GM12878 (cell line): ENCODE data around the gene CASP8. TPM values are rescaled to one million over a fixed set of nuclear protein-coding genes. Genes with fewer than 3 reads are reported as not detected.
A peak's percentile ranks its signal among the peaks of the same experiment; 100 is the strongest.

Experiments
- ATAC-seq: fragments of 200-7000 bp; cut with Tn5 transposase; 3 replicates; pipeline ENCODE4 v1.9.1; 2020; ENCODE audit warnings: mild to moderate bottlenecking, moderate library complexity
- BruUV-seq: library from RNA; stranded (reverse); fragments of 400-500 nt; replicated peaks from 2 replicates; lab custom pipeline; 2021; lab: Mats Ljungman, UMichigan
- CTCF ChIA-PET: fragments of 300-600 bp; sonication (Branson Sonifier 250); formaldehyde crosslinking; extraction: SDS; loops from one replicate; lab custom pipeline; 2021; ENCODE audit warnings: inconsistent platforms; lab: Yijun Ruan, JAX
- POLR2A ChIA-PET: fragments of 350-600 bp; formaldehyde crosslinking; extraction: SDS; loops from one replicate; lab custom pipeline; 2021; ENCODE audit warnings: inconsistent platforms; lab: Charles Lee
- RAD21 ChIA-PET: fragments of 300-600 bp; sonication (Branson Sonifier 250); formaldehyde crosslinking; loops from one replicate; lab custom pipeline; 2023; ENCODE audit warnings: antibody characterized with exemption; ENCODE audit not compliant: unreplicated experiment; lab: Charles Lee
- SMC1A ChIA-PET: fragments of 300-600 bp; sonication (Branson Sonifier 250); formaldehyde crosslinking; loops from one replicate; lab custom pipeline; 2023; ENCODE audit not compliant: unreplicated experiment, uncharacterized antibody; lab: Charles Lee
- DNase-seq: peaks from one replicate; pipeline ENCODE4 v3.0.0-alpha.2; 2011; ENCODE audit warnings: low read depth, low spot score
- FAIRE-seq: peaks from 3 replicates; lab custom pipeline; 2011; peaks lifted over from hg19 to GRCh38; lab: Jason Lieb, UNC
- H2AFZ ChIP-seq: 2 replicates; pipeline ENCODE4 v1.6.0; 2011; ENCODE audit warnings: low read depth, low read length, control low read depth; ENCODE audit not compliant: control insufficient read depth
- H3K27ac ChIP-seq: 2 replicates; pipeline ENCODE4 v1.5.1; 2011; ENCODE audit warnings: control low read depth; ENCODE audit not compliant: control insufficient read depth, insufficient read depth
- H3K27me3 ChIP-seq, 2 experiments: replicated peaks in 1 of 2; 2 replicates each; pipeline versions ENCODE4 v1.6.0 to v1.6.1; 2011; ENCODE audit warnings: low read length in 1 of 2; ENCODE audit not compliant: control insufficient read depth in 2 of 2, insufficient read depth in 2 of 2
- H3K36me3 ChIP-seq, 2 experiments: 2 replicates each; pipeline ENCODE4 v1.5.1; 2011; ENCODE audit warnings: low read length in 1 of 2; ENCODE audit not compliant: control insufficient read depth in 2 of 2, insufficient read depth in 2 of 2
- H3K4me1 ChIP-seq: 2 replicates; pipeline ENCODE4 v1.6.1; 2011; ENCODE audit warnings: mild to moderate bottlenecking, low read length, moderate library complexity, mixed read lengths; ENCODE audit not compliant: control insufficient read depth, insufficient read depth
- H3K4me2 ChIP-seq: 2 replicates; pipeline ENCODE4 v1.6.0; 2011; ENCODE audit warnings: control low read depth; ENCODE audit not compliant: control insufficient read depth, insufficient read depth
- H3K4me3 ChIP-seq: fragments of 200-600 bp; sonication (generic); 2 replicates; pipeline ENCODE4 v1.5.1; 2016
- H3K79me2 ChIP-seq: 2 replicates; pipeline ENCODE4 v1.6.0; 2011; ENCODE audit warnings: low read length; ENCODE audit not compliant: control insufficient read depth, insufficient read depth
- H3K9ac ChIP-seq: 2 replicates; pipeline ENCODE4 v1.8.0; 2011; ENCODE audit warnings: low read length, control low read depth, mixed read lengths; ENCODE audit not compliant: control insufficient read depth, insufficient read depth
- H3K9me3 ChIP-seq: replicated peaks from 3 replicates; pipeline ENCODE4 v1.5.1; 2011; ENCODE audit warnings: mild to moderate bottlenecking, low read length; ENCODE audit not compliant: control insufficient read depth, insufficient read depth
- H4K20me1 ChIP-seq: 2 replicates; pipeline ENCODE4 v1.6.0; 2011; ENCODE audit not compliant: control insufficient read depth, insufficient read depth
- ASH2L ChIP-seq: fragments of 300-600, 200-600 bp; sonication (generic); IDR thresholded peaks from 2 replicates; pipeline ENCODE4 v1.6.1; 2017; ENCODE audit warnings: low read depth, mild to moderate bottlenecking, borderline replicate concordance
- CTCF ChIP-seq, 3 experiments: IDR thresholded peaks in 2 of 3; conservative IDR thresholded peaks in 1 of 3; 2 replicates each; pipeline ENCODE4 v1.5.1; 2011; ENCODE audit warnings: low read depth in 3 of 3, low read length in 3 of 3, mild to moderate bottlenecking in 3 of 3, control low read depth in 2 of 3, moderate library complexity in 2 of 3, inconsistent platforms in 1 of 3, mixed read lengths in 1 of 3; ENCODE audit not compliant: control insufficient read depth in 2 of 3, insufficient read depth in 1 of 3; ENCODE audit errors: extremely low read depth in 1 of 3
- EZH2 ChIP-seq: IDR thresholded peaks from 2 replicates; pipeline ENCODE4 v1.6.1; 2012; ENCODE audit warnings: low read depth, mild to moderate bottlenecking, control low read depth, inconsistent platforms, low read length, borderline replicate concordance; ENCODE audit not compliant: control insufficient read depth
- FOXM1 ChIP-seq: IDR thresholded peaks from 2 replicates; pipeline ENCODE4 v1.6.1; 2012; ENCODE audit warnings: low read depth, mild to moderate bottlenecking, inconsistent platforms, low read length, moderate library complexity
- HDAC2 ChIP-seq: fragments of 200-600 bp; sonication (generic); IDR thresholded peaks from 2 replicates; pipeline ENCODE4 v1.6.1; 2017
- HSF1 ChIP-seq: fragments of 150-350 bp; IDR thresholded peaks from 2 replicates; pipeline ENCODE4 v1.6.1; 2014; ENCODE audit warnings: mild to moderate bottlenecking, low read depth, low read length
- IKZF1 ChIP-seq: fragments of 450-650 bp; conservative IDR thresholded peaks from 2 replicates; pipeline ENCODE4 v1.6.1; 2017; ENCODE audit warnings: antibody characterized with exemption, mild to moderate bottlenecking
- IKZF2 ChIP-seq, 2 experiments: fragments of 450-650 bp; IDR thresholded peaks; 2 replicates each; pipeline ENCODE4 v1.6.1; 2017; ENCODE audit warnings: mild to moderate bottlenecking in 2 of 2, moderate library complexity in 2 of 2
- MXI1 ChIP-seq: fragments of 150-350 bp; IDR thresholded peaks from 2 replicates; pipeline ENCODE4 v1.6.1; 2011; ENCODE audit warnings: low read depth, mild to moderate bottlenecking, inconsistent platforms, low read length, improper control_type of control experiment
- NR2C1 ChIP-seq: fragments of 450-650 bp; IDR thresholded peaks from 2 replicates; pipeline ENCODE4 v1.6.1; 2017; ENCODE audit warnings: antibody characterized with exemption, mild to moderate bottlenecking, moderate library complexity
- PAX5 ChIP-seq: IDR thresholded peaks from 2 replicates; pipeline ENCODE4 v1.6.1; 2011; ENCODE audit warnings: low read depth, low read length, borderline replicate concordance
- POLR2AphosphoS2 ChIP-seq: IDR thresholded peaks from 2 replicates; pipeline ENCODE4 v1.6.1; 2011; ENCODE audit warnings: low read depth, mild to moderate bottlenecking, low read length, improper control_type of control experiment, moderate library complexity
- SIN3A ChIP-seq: IDR thresholded peaks from 2 replicates; pipeline ENCODE4 v1.6.1; 2012; ENCODE audit warnings: low read depth, low read length, improper control_type of control experiment
- YBX1 ChIP-seq: fragments of 450-650 bp; IDR thresholded peaks from 2 replicates; pipeline ENCODE4 v1.6.1; 2016; ENCODE audit warnings: antibody characterized with exemption
- ZNF207 ChIP-seq: fragments of 450-650 bp; IDR thresholded peaks from 2 replicates; pipeline ENCODE4 v1.6.1; 2014; ENCODE audit warnings: antibody characterized with exemption, mild to moderate bottlenecking, borderline replicate concordance
- ZNF592 ChIP-seq: fragments of 450-650 bp; IDR thresholded peaks from 2 replicates; pipeline ENCODE4 v1.6.1; 2017; ENCODE audit warnings: mild to moderate bottlenecking, moderate library complexity
- WGBS: methylation state at CpG from one replicate; pipeline ENCODE4 v1.1.6; 2016; ENCODE audit warnings: low lambda C conversion rate; ENCODE audit not compliant: insufficient replicate concordance, insufficient coverage; ENCODE audit errors: missing lambda C conversion rate; 5-methylcytosine and 5-hydroxymethylcytosine counted together
- in situ Hi-C: fragments of 300-500 bp; cut with MboI; formaldehyde crosslinking; loops from 9 replicates; pipeline ENCODE4 v1.14.3; 2018; ENCODE audit warnings: mixed read lengths
- intact Hi-C: fragments of 100-400 bp; cut with micrococcal nuclease; formaldehyde crosslinking; loops from one replicate; pipeline ENCODE4 v1.14.2; 2022; ENCODE audit not compliant: unreplicated experiment
- polyA plus RNA-seq, 11 experiments: library from polyadenylated mRNA; depleted of rRNA in 4 of 11; unstranded in 6 of 11; stranded (reverse) in 5 of 11; fragments of >200 nt; fragmentation: Nextera tagmentation in 4 of 11; fragmentation: Illumina TruSeq in 1 of 11; extraction: Ambion mirVana in 4 of 11; extraction: Trizol in 1 of 11; gene quantifications; 1 replicate in 1 of 11; 2 replicates in 10 of 11; pipeline versions ENCODE4 v1.2.1 to v1.2.3, GENCODE V29; 2011 to 2016; ENCODE audit warnings: inconsistent platforms in 2 of 11, missing spikeins in 2 of 11, low read depth in 1 of 11
- total RNA-seq, 4 experiments: library from RNA; depleted of rRNA in 3 of 4; stranded (reverse); fragments of >200 nt in 3 of 4; fragmentation: Illumina TruSeq in 1 of 4; extraction: Trizol in 1 of 4; gene quantifications; 2 replicates each; pipeline versions ENCODE4 v1.2.1 to v1.2.3, GENCODE V29; 2013 to 2021

The CASP8 gene
- total and polyA plus RNA-seq, 10 of the 15 experiments (the other 5 are each of a cell fraction or from before 2014, with no cell fraction given), result 18.6 to 54.1 (median 39.9) TPM

- DNase-seq (no peak), FAIRE-seq (no peak), ATAC-seq (no peak)
- ChIA-PET CTCF (interaction anchor here (1.0 to 2.9 kb wide), 8 partner anchors 46 to 515 kb away, joined by 3 to 43 read pairs (median 5); partner anchors contain the start of gene CASP10), SMC1A (interaction anchor here (0.8 to 4.3 kb wide), 4 partner anchors 34 to 70 kb away, joined by 3 to 42 read pairs (median 8); partner anchors contain the start of gene CASP10), POLR2A (interaction anchor here (1.5 to 1.9 kb wide), 2 partner anchors 46 kb away, joined by 3 to 10 read pairs; partner anchors contain the start of gene CASP10), RAD21 (interaction anchor here (0.7 to 3.9 kb wide), 5 partner anchors 35 to 111 kb away, joined by 3 to 34 read pairs (median 4); partner anchors contain the start of gene CASP10)
- no peaks in the 10 kb centered on the region for H3K36me3 ChIP-seq
- H3K4me3 ChIP-seq, result no peak overlapping the region
- peaks cover 20% of the 10 kb centered on the region for H3K4me1 ChIP-seq
- BruUV-seq, result no TSS peak
- peaks cover 6% of the 10 kb centered on the region for H3K79me2 ChIP-seq
- no peak overlapping the region for H3K4me2 ChIP-seq
- no peak overlapping the region for H3K9ac ChIP-seq
- no peaks in the 10 kb centered on the region for H4K20me1 ChIP-seq
- no peaks in the 10 kb centered on the region for H3K9me3 ChIP-seq
- no peaks in the 10 kb centered on the region for H3K27me3 ChIP-seq
- in situ Hi-C loops, result loop anchor here (5.0 kb wide), 1 partner anchor 42 kb away; no protein-coding TSS in a partner anchor
- intact Hi-C loops, result no loop called here
- WGBS, result 79% methylated on average over 12 of the region's 12 CpGs
- no peak overlapping the region for H3K27ac ChIP-seq
- no peak overlapping the region for H2AFZ ChIP-seq
- TF ChIP-seq HSF1, result no peak
- TF ChIP-seq MXI1, result no peak
- peak; percentile 20; the same call in 1 of the 2 replicates for TF ChIP-seq IKZF1
- no peak for TF ChIP-seq YBX1
- no peak for TF ChIP-seq SIN3A
- TF ChIP-seq ZNF592, result no peak
- TF ChIP-seq POLR2AphosphoS2, result no peak
- TF ChIP-seq FOXM1, result no peak
- TF ChIP-seq HDAC2, result no peak
- no peak for TF ChIP-seq NR2C1
- no peak for TF ChIP-seq ASH2L
- TF ChIP-seq PAX5, result no peak
- 0 out of 4 replicates have a peak, but pooled peaks of 1 of the 2 experiments have one; percentile 6 for TF ChIP-seq IKZF2 (IDR thresholded peaks at IDR 0.05)
- no peak for TF ChIP-seq ZNF207
- no peak for TF ChIP-seq EZH2
- peak in 1 of 3 experiments; percentile 13; a peak in 1 of 6 replicates for TF ChIP-seq CTCF (IDR thresholded peaks at IDR 0.05 in 2 of 3, conservative IDR thresholded peaks at IDR 0.05 in 1 of 3; ENCODE audit: control insufficient read depth in 2 of 3, extremely low read depth in 1 of 3, insufficient read depth in 1 of 3, low read depth in 3 of 3, low read length in 3 of 3)
Observed at GRCh38 chr2:201228912-201229290, 31.4 kb upstream of the CASP8 start.
